ENCODE results near the gene PDZD7. TPM values are rescaled to one million over a fixed set of nuclear protein-coding genes. Genes with fewer than 3 reads are reported as not detected.
A peak's percentile ranks its signal among the peaks of the same experiment; 100 is the strongest.

PDZD7 gene
- polyA plus RNA-seq, 1 of the 3 experiments (the other 2 are of a cell fraction): 1.9 TPM

- peaks cover 57% of the 10 kb centered on the region for H3K79me2 ChIP-seq (ENCODE audit: insufficient read depth)
- peak within 1 kb of the TSS; percentile 90 for H2AFZ ChIP-seq (ENCODE audit: low read depth)
- no peaks in the 10 kb centered on the region for H3F3A ChIP-seq (replicated peaks; ENCODE audit: insufficient read depth)
- peaks cover 29 to 47% of the 10 kb centered on the region in 2 experiments for H3K36me3 ChIP-seq (replicated peaks in 1 of 2; ENCODE audit: control insufficient read depth in 1 of 2, insufficient read depth in 2 of 2, low read length in 1 of 2)
- no peaks in the 10 kb centered on the region for H3K9me3 ChIP-seq
- peaks cover 21 to 45% of the 10 kb centered on the region in 2 experiments for H3K4me1 ChIP-seq (ENCODE audit: control insufficient read depth in 1 of 2, insufficient read depth in 2 of 2, low read depth in 1 of 2, low read length in 1 of 2)
- H4K20me1 ChIP-seq (ENCODE audit: insufficient read depth): 0 out of 2 replicates have a peak, but pooled peaks cover 4% of the 10 kb centered on the region
- peak within 1 kb of the TSS; percentile 84 for H3K9ac ChIP-seq
- under 1% methylated on average over 23 of the region's 75 CpGs for WGBS (ENCODE audit: low lambda C conversion rate)
- peak within 1 kb of the TSS; percentile 56 to 95; a peak in 3 of 4 replicates for H3K27ac ChIP-seq (ENCODE audit: low read depth in 2 of 2, low read length in 1 of 2)
- H3K4me2 ChIP-seq: peak within 1 kb of the TSS; percentile 98
- H3K9me2 ChIP-seq: no peaks in the 10 kb centered on the region
- DNase-seq: peak; percentile 93
- H3K27me3 ChIP-seq (ENCODE audit: insufficient read depth): no peaks in the 10 kb centered on the region
- CTCF ChIA-PET: interaction anchor here (0.9 to 24.5 kb wide), 4 partner anchors 11 to 30 kb away, joined by 3 to 443 read pairs (median 49); partner anchors contain the start of gene LZTS2
- POLR2A ChIA-PET: interaction anchor here (0.5 to 1.1 kb wide), 3 partner anchors 10 to 1403 kb away, joined by 3 read pairs; partner anchors contain the start of genes PDZD7 and SFXN3
- peak within 1 kb of the TSS; percentile 85 to 98 for H3K4me3 ChIP-seq (ENCODE audit: low read depth in 2 of 2, low read length in 1 of 2)
- TF ChIP-seq ELF1 (IDR thresholded peaks at IDR 0.05): peak; percentile 66
- TF ChIP-seq CTCF (IDR thresholded peaks at IDR 0.05): no peak
- no peak for TF ChIP-seq PBX3 (IDR thresholded peaks at IDR 0.05)
- peak; percentile 74 for TF ChIP-seq NRF1 (IDR thresholded peaks at IDR 0.05; ENCODE audit: low read depth, low read length)
- TF ChIP-seq MXI1 (IDR thresholded peaks at IDR 0.05; ENCODE audit: low read depth, low read length): peak; percentile 99
- peak; percentile 91 for TF ChIP-seq SIN3A (IDR thresholded peaks at IDR 0.05; ENCODE audit: borderline replicate concordance, low read depth, low read length)
- no peak for TF ChIP-seq USF2 (IDR thresholded peaks at IDR 0.05; ENCODE audit: borderline replicate concordance, low read depth, low read length)
- no peak for TF ChIP-seq FOXM1 (IDR thresholded peaks at IDR 0.05; ENCODE audit: low read depth)
- TF ChIP-seq MAX (IDR thresholded peaks at IDR 0.05; ENCODE audit: low read depth): peak; percentile 100
- TF ChIP-seq TAF1 (IDR thresholded peaks at IDR 0.05; ENCODE audit: borderline replicate concordance, low read depth, low read length): peak; percentile 77
- TF ChIP-seq JUND (IDR thresholded peaks at IDR 0.05): no peak
- TF ChIP-seq REST (IDR thresholded peaks at IDR 0.05; ENCODE audit: low read depth, low read length): 0 out of 2 replicates have a peak, but pooled peaks have one; percentile 17
- TF ChIP-seq TEAD4 (IDR thresholded peaks at IDR 0.05; ENCODE audit: borderline replicate concordance, insufficient read depth): no peak
- TF ChIP-seq ZBTB33 (IDR thresholded peaks at IDR 0.05; ENCODE audit: borderline replicate concordance, low read depth): peak; percentile 64; the same call in 1 of the 2 replicates
- no peak for TF ChIP-seq FOSL2 (IDR thresholded peaks at IDR 0.05; ENCODE audit: borderline replicate concordance, low read depth)
- peak; percentile 7; the same call in 1 of the 2 replicates for TF ChIP-seq RCOR1 (IDR thresholded peaks at IDR 0.05; ENCODE audit: low read length)
- TF ChIP-seq YY1 (IDR thresholded peaks at IDR 0.05; ENCODE audit: low read depth): no peak
- peak; percentile 88 for TF ChIP-seq CHD2 (IDR thresholded peaks at IDR 0.05; ENCODE audit: low read length, partially characterized antibody)
- TF ChIP-seq EZH2phosphoT487 (IDR thresholded peaks at IDR 0.05; ENCODE audit: borderline replicate concordance, low read depth): no peak
- TF ChIP-seq USF1 (IDR thresholded peaks at IDR 0.05; ENCODE audit: borderline replicate concordance, low read depth): no peak; the same call in 1 of the 2 replicates
- no peak for TF ChIP-seq TCF12 (IDR thresholded peaks at IDR 0.05)
These were observed 43.8 kb downstream of the PDZD7 start, which contains the start of the genes MRPL43 and TWNK for GRCh38 chr10:100986952-100987684. Gene MRPL43 (minus strand): TSS chr10:100987497. CDS start chr10:100987443, 54 bp downstream. Gene TWNK (plus strand): TSS chr10:100987543. CDS start chr10:100988211, 668 bp downstream.
